Activated CD4-positive, alpha-beta memory T cell treated with anti-CD3 and anti-CD28 coated beads, Interleukin-2, amount 10 ng/mL, durations not matched to agents 7 days and 5 days (primary cell): ENCODE data around the gene ODC1. TPM values are rescaled to one million over a fixed set of nuclear protein-coding genes. Genes with fewer than 3 reads are reported as not detected.

Experiments
- CTCF ChIA-PET: fragments of 350-600 bp; sonication (Branson Sonifier 250); formaldehyde crosslinking; loops from one replicate; lab custom pipeline; 2021; ENCODE audit warnings: antibody characterized with exemption, inconsistent platforms; lab: Charles Lee
- POLR2A ChIA-PET: fragments of 350-600 bp; sonication (Branson Sonifier 250); formaldehyde crosslinking; loops from one replicate; lab custom pipeline; 2021; ENCODE audit warnings: antibody characterized with exemption; lab: Charles Lee
- DNase-seq: peaks from one replicate; pipeline ENCODE4 v3.0.0-alpha.2; 2020
- H3K27ac Mint-ChIP-seq: one replicate; pipeline ENCODE4 v1.8.0; 2021; ENCODE audit warnings: mild to moderate bottlenecking, mixed read lengths
- H3K27me3 Mint-ChIP-seq: one replicate; pipeline ENCODE4 v1.8.0; 2021; ENCODE audit warnings: mixed read lengths
- H3K36me3 Mint-ChIP-seq: one replicate; pipeline ENCODE4 v1.8.0; 2021; ENCODE audit warnings: low read depth, mixed read lengths
- H3K4me1 Mint-ChIP-seq: one replicate; pipeline ENCODE4 v1.8.0; 2021; ENCODE audit warnings: mixed read lengths
- H3K4me3 Mint-ChIP-seq: one replicate; pipeline ENCODE4 v1.8.0; 2021; ENCODE audit warnings: mild to moderate bottlenecking, mixed read lengths
- H3K9me3 Mint-ChIP-seq: one replicate; pipeline ENCODE4 v1.8.0; 2021; ENCODE audit warnings: mixed read lengths
- total RNA-seq, 2 experiments: library from RNA; stranded (reverse); gene quantifications; one replicate each; pipeline ENCODE4 v1.2.3, GENCODE V29; 2021

The ODC1 gene
- total RNA-seq, 2 experiments from 2014 or later: 48.1 to 54.9 TPM

- no peak for DNase-seq
- no peak overlapping the region for H3K4me3 Mint-ChIP-seq
- CTCF ChIA-PET: interaction anchor here (0.9 kb wide), 1 partner anchor 21 kb away, joined by 3 read pairs; no protein-coding TSS in a partner anchor
These were observed 33.5 kb downstream of the ODC1 start for GRCh38 chr2:10414591-10414990.

GRCh38 chr2:10413991-10414451, 34.1 kb downstream of the ODC1 start:
- ChIA-PET CTCF (no interaction called here), POLR2A (no interaction called here)
- Mint-ChIP-seq H3K4me1 (peaks cover 10% of the 10 kb centered on the region), H3K9me3 (no peaks in the 10 kb centered on the region), H3K4me3 (no peak overlapping the region), H3K36me3 (peaks cover 7% of the 10 kb centered on the region), H3K27ac (no peak overlapping the region), H3K27me3 (no peaks in the 10 kb centered on the region)
- no peak for DNase-seq

More at GRCh38 chr2:10414591-10414990, 33.5 kb downstream of the ODC1 start:
- Mint-ChIP-seq H3K4me1 (peaks cover 7% of the 10 kb centered on the region), H3K36me3 (peaks cover 7% of the 10 kb centered on the region), H3K27me3 (no peaks in the 10 kb centered on the region), H3K27ac (no peak overlapping the region), H3K9me3 (no peaks in the 10 kb centered on the region)
- POLR2A ChIA-PET: no interaction called here

DNA sequence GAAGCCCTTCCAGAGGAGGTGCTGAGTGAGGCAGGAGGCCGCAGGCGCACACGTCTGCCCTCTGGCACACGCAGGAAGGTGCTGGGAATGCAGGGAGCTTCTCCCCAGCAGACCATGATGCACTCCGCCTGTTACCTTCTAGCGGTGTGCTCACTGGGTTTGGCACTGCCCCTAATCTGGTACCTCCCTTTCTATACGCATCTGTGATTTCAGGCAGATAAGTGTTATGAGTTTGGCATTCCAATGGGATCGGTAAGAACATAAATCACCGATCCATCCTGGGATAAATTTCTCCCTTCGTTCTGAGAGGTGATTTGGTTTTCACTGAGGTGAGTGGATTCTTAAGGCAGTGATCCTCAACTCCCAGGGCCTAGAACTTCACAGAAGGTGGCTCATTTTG, 34.6 kb downstream of the ODC1 start:
- no peak for DNase-seq
- Mint-ChIP-seq H3K4me1 (peaks cover 16% of the 10 kb centered on the region), H3K4me3 (no peak overlapping the region), H3K9me3 (no peaks in the 10 kb centered on the region), H3K27ac (no peak overlapping the region), H3K27me3 (no peaks in the 10 kb centered on the region), H3K36me3 (peaks cover 7% of the 10 kb centered on the region)
- POLR2A ChIA-PET: no interaction called here
- CTCF ChIA-PET: interaction anchor here (1.1 kb wide), 1 partner anchor 22 kb away, joined by 4 read pairs; no protein-coding TSS in a partner anchor

- H3K36me3 Mint-ChIP-seq: peaks cover 7% of the 10 kb centered on the region
- ChIA-PET CTCF (interaction anchor here (1.1 kb wide), 1 partner anchor 23 kb away, joined by 4 read pairs; no protein-coding TSS in a partner anchor), POLR2A (no interaction called here)
- no peaks in the 10 kb centered on the region for H3K9me3 Mint-ChIP-seq
- peak; percentile 66 for DNase-seq
- peaks cover 27% of the 10 kb centered on the region for H3K4me1 Mint-ChIP-seq
- H3K27ac Mint-ChIP-seq: no peak overlapping the region
- no peaks in the 10 kb centered on the region for H3K27me3 Mint-ChIP-seq
- no peak overlapping the region for H3K4me3 Mint-ChIP-seq
These were observed 35.7 kb downstream of the ODC1 start for GRCh38 chr2:10412380-10412779.

DNA sequence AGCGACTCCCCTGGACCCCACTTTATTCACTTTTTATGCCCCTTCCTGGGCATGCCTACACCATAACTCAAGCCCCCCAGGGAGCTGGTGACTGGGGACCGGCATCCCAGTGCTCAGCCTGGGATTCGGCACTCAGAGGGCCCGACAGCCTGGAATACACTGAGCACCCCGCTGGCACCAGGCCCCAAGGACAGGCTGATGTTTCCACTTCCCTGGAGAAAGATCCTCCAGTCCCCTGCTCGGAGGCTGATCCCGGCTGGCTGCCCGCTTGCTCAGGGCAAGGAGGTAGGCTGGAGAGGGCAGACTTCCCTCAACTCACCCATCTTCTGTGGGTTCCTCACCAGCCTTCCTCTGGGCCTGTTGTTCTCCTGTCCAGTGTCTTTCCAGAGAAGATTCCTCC, 36.6 kb downstream of the ODC1 start:
- H3K36me3 Mint-ChIP-seq: peaks cover 7% of the 10 kb centered on the region
- ChIA-PET CTCF (interaction anchor here (1.1 to 5.4 kb wide), 4 partner anchors 107 to 339 kb away, joined by 3 to 138 read pairs (median 41); partner anchors contain the start of gene HPCAL1), POLR2A (no interaction called here)
- no peak overlapping the region for H3K4me3 Mint-ChIP-seq
- peaks cover 35% of the 10 kb centered on the region for H3K4me1 Mint-ChIP-seq
- no peak overlapping the region for H3K27ac Mint-ChIP-seq
- no peaks in the 10 kb centered on the region for H3K27me3 Mint-ChIP-seq
- no peak for DNase-seq
- H3K9me3 Mint-ChIP-seq: no peaks in the 10 kb centered on the region

DNA sequence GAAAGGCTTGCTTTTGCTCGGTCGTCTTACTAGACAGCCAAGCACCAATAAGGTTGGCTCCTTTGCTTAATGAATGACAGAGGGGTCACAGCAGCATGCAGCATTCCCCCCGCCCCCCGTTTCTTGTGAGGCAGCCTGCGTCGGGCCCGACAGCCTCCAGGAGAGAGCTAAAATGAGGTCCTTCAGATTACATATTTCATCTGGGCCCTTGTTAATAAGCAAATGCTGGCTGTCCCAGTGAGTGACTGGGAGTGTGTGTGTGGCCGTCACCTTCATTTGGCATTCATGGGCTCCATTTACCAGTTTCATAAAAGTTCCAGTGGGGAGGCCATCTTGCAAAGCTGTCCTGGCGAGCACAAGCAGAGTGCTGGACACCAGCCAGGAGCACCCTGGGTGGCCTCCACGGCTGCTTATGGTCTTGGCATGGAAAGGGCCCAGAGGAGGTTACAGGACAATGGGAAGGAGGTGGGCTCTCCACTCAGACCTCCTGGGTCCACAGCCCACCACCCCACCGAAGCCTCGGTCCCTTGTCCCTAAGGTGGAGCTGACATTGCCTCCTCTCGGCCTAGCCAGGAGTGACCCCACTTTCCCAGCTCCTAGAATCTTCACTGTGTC, 37.2 kb downstream of the ODC1 start:
- DNase-seq: no peak
- H3K27me3 Mint-ChIP-seq: no peaks in the 10 kb centered on the region
- no peak overlapping the region for H3K4me3 Mint-ChIP-seq
- no peak overlapping the region for H3K27ac Mint-ChIP-seq
- H3K36me3 Mint-ChIP-seq: peaks cover 7% of the 10 kb centered on the region
- CTCF ChIA-PET: interaction anchor here (1.1 to 5.4 kb wide), 8 partner anchors 22 to 338 kb away, joined by 3 to 138 read pairs (median 18); partner anchors contain the start of gene HPCAL1
- peaks cover 36% of the 10 kb centered on the region for H3K4me1 Mint-ChIP-seq
- no peaks in the 10 kb centered on the region for H3K9me3 Mint-ChIP-seq
- POLR2A ChIA-PET: interaction anchor here (4.6 kb wide), 1 partner anchor 108 kb away, joined by 62 read pairs; the partner anchor contains the start of gene HPCAL1

GRCh38 chr2:10410001-10410822, 37.9 kb downstream of the ODC1 start:
- no peaks in the 10 kb centered on the region for H3K27me3 Mint-ChIP-seq
- DNase-seq: no peak
- POLR2A ChIA-PET: interaction anchor here (0.8 to 4.6 kb wide), 12 partner anchors 22 to 337 kb away, joined by 3 to 62 read pairs (median 15); partner anchors contain the start of genes HPCAL1 and RRM2
- peaks cover 36% of the 10 kb centered on the region for H3K4me1 Mint-ChIP-seq
- H3K36me3 Mint-ChIP-seq: peaks cover 7% of the 10 kb centered on the region
- H3K27ac Mint-ChIP-seq: no peak overlapping the region
- H3K4me3 Mint-ChIP-seq: no peak overlapping the region
- CTCF ChIA-PET: interaction anchor here (0.7 to 5.4 kb wide), 32 partner anchors 8 to 338 kb away, joined by 3 to 138 read pairs (median 8); partner anchors contain the start of genes HPCAL1 and RRM2
- no peaks in the 10 kb centered on the region for H3K9me3 Mint-ChIP-seq

DNA sequence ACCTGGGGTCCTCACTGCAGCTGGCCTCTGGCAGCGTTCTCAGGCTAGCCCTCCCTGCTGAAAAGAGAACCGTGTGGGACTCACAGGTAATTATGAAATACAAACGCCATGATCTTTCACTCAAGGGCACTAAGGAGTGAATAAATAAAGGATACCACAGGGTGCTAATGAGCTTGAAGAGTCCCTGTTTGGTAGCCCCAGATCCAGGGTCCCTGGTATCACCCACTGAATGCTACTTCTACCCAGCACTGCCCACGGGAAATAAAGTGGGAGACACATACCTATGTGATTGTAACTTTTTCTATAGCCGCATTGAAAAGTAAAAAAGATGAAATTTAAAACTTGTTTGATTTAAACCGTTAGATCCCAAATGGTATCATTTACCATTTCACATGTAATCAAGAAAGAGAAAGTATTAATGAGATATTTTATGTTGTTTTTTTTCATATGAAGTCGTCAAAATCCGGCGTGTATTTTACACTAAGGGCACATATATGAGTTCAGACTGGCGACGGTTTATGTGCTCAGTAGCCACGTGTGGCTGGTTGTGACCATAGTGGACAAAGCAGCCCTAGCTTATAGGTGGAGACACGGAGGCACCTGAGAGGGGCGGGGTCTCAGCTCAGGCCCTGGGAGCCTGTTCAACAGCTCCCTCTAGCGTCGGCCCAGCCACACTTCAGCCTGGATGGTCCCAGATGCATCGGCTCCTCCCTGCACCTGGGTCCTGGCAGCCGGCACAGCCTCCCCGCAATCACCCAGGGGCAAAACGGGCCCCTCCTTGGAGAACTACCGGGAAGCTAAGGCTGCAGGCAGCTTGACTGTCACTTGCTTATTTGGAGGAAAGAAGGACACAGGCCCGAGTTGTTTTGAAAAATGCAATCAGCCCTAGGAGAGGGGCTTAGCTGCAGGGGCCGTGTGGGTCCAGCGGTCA, 39.2 kb downstream of the ODC1 start:
- H3K9me3 Mint-ChIP-seq: no peaks in the 10 kb centered on the region
- CTCF ChIA-PET: interaction anchor here (0.7 to 5.4 kb wide), 60 partner anchors 9 to 609 kb away, joined by 3 to 138 read pairs (median 5); partner anchors contain the start of genes HPCAL1, ODC1 and RRM2
- DNase-seq: peak; percentile 85
- no peaks in the 10 kb centered on the region for H3K27me3 Mint-ChIP-seq
- H3K4me3 Mint-ChIP-seq: peak overlapping the region; percentile 74
- H3K4me1 Mint-ChIP-seq: peaks cover 36% of the 10 kb centered on the region
- POLR2A ChIA-PET: interaction anchor here (0.8 to 4.6 kb wide), 27 partner anchors 22 to 336 kb away, joined by 3 to 62 read pairs (median 5); partner anchors contain the start of genes HPCAL1, ODC1 and RRM2
- peaks cover 11% of the 10 kb centered on the region for H3K36me3 Mint-ChIP-seq
- H3K27ac Mint-ChIP-seq: peak overlapping the region; percentile 93

- Mint-ChIP-seq H3K9me3 (no peaks in the 10 kb centered on the region), H3K4me3 (peak overlapping the region; percentile 74), H3K27me3 (no peaks in the 10 kb centered on the region), H3K36me3 (peaks cover 14% of the 10 kb centered on the region), H3K4me1 (peaks cover 36% of the 10 kb centered on the region), H3K27ac (peak overlapping the region; percentile 93)
- CTCF ChIA-PET: interaction anchor here (0.6 to 5.4 kb wide), 40 partner anchors 8 to 608 kb away, joined by 3 to 138 read pairs (median 8); partner anchors contain the start of genes HPCAL1, ODC1 and RRM2
- POLR2A ChIA-PET: interaction anchor here (0.5 to 4.6 kb wide), 24 partner anchors 23 to 335 kb away, joined by 3 to 62 read pairs (median 6); partner anchors contain the start of genes HPCAL1, ODC1 and RRM2
- DNase-seq: peak; percentile 75
These were observed 40.1 kb downstream of the ODC1 start for GRCh38 chr2:10407841-10408648.

- H3K4me1 Mint-ChIP-seq: peaks cover 39% of the 10 kb centered on the region
- no peak for DNase-seq
These were observed 40.7 kb downstream of the ODC1 start for GRCh38 chr2:10407432-10407831.

More at GRCh38 chr2:10407432-10407831, 40.7 kb downstream of the ODC1 start:
- Mint-ChIP-seq H3K36me3 (peaks cover 14% of the 10 kb centered on the region), H3K4me3 (peak overlapping the region; percentile 74), H3K27ac (peak overlapping the region; percentile 93), H3K27me3 (no peaks in the 10 kb centered on the region), H3K9me3 (no peaks in the 10 kb centered on the region)
- ChIA-PET CTCF (interaction anchor here (1.5 to 5.4 kb wide), 19 partner anchors 11 to 335 kb away, joined by 3 to 138 read pairs (median 19); partner anchors contain the start of genes HPCAL1, ODC1 and RRM2), POLR2A (interaction anchor here (0.9 to 4.6 kb wide), 18 partner anchors 24 to 335 kb away, joined by 3 to 62 read pairs (median 6); partner anchors contain the start of genes HPCAL1, ODC1 and RRM2)
